Measurements from ENCODE around the gene STOML2. TPM values are rescaled to one million over a fixed set of nuclear protein-coding genes. Genes with fewer than 3 reads are reported as not detected.

The STOML2 gene
- total RNA-seq, 1 experiment from 2014 or later, result 192 TPM

GRCh38 chr9:35135988-35136387 is 33.1 kb upstream of the STOML2 start:
- Histone ChIP-seq H2BK12ac (ENCODE audit: insufficient read length, low read depth, low read length) (no peak overlapping the region), H4K8ac (replicated peaks; ENCODE audit: insufficient read length, low read depth, low read length) (no peak overlapping the region), H3K23ac (ENCODE audit: insufficient read length, low read depth, low read length) (no peak overlapping the region), H3K27ac (ENCODE audit: insufficient read length, low read depth, low read length) (no peak overlapping the region), H4K20me1 (ENCODE audit: control insufficient read depth, insufficient read depth, insufficient read length) (no peaks in the 10 kb centered on the region), H4K5ac (ENCODE audit: insufficient read length, low read depth, low read length) (no peak overlapping the region), H3K23me2 (ENCODE audit: insufficient read length, low read depth, low read length, poor library complexity, severe bottlenecking) (no peaks in the 10 kb centered on the region), H2BK5ac (ENCODE audit: insufficient read length, low read length) (no peak overlapping the region), H3K18ac (ENCODE audit: insufficient read length, low read depth, low read length) (no peak overlapping the region), H3K4ac (ENCODE audit: low read depth, low read length) (no peak overlapping the region), H3K4me1 (ENCODE audit: insufficient read depth, low read length) (no peaks in the 10 kb centered on the region), H3K79me1 (ENCODE audit: insufficient read depth, low read depth, low read length, poor library complexity, severe bottlenecking) (no peaks in the 10 kb centered on the region), H3K4me2 (ENCODE audit: insufficient read depth, insufficient read length, low read length) (no peak overlapping the region), H2BK20ac (ENCODE audit: low read depth, low read length, poor library complexity, severe bottlenecking) (no peak overlapping the region), H3T11ph (ENCODE audit: low read length) (no peak overlapping the region), H3K79me2 (ENCODE audit: insufficient read depth, low read length) (no peaks in the 10 kb centered on the region), H3K27me3 (ENCODE audit: insufficient read depth, low read length) (no peaks in the 10 kb centered on the region), H3K56ac (ENCODE audit: insufficient read length, low read depth, low read length) (no peak overlapping the region), H2BK15ac (ENCODE audit: low read depth, low read length) (no peak overlapping the region), H4K91ac (ENCODE audit: insufficient read length, low read depth, low read length) (no peak overlapping the region), H2AK5ac (ENCODE audit: insufficient read length, low read length) (no peak overlapping the region), H3K9ac (ENCODE audit: extremely low read depth, insufficient read length, low read length) (no peak overlapping the region), H2BK120ac (ENCODE audit: low read depth, low read length, poor library complexity, severe bottlenecking) (no peak overlapping the region), H3K9me3 (ENCODE audit: control insufficient read depth, low read depth, low read length) (peaks cover 6% of the 10 kb centered on the region), H2AFZ (ENCODE audit: low read length) (no peak overlapping the region), H3K14ac (ENCODE audit: insufficient read depth, low read length) (no peak overlapping the region)
- WGBS (ENCODE audit: extremely low coverage, insufficient read length, low lambda C conversion rate), result no CpG with 5 or more reads among the region's 7 CpGs
- no peak overlapping the region for H3K4me3 Mint-ChIP-seq
- H3K27me3 Mint-ChIP-seq (ENCODE audit: low read depth), result peaks cover 7% of the 10 kb centered on the region
- no peak overlapping the region for H3K27ac Mint-ChIP-seq
- H3K9me3 Mint-ChIP-seq, result peaks cover 37 to 48% of the 10 kb centered on the region in 2 experiments
- H3K4me1 Mint-ChIP-seq, result peaks cover 0 to 5% of the 10 kb centered on the region in 2 experiments; a peak in 2 of 4 replicates
- no peak for TF ChIP-seq CTCF (conservative IDR thresholded peaks at IDR 0.05)
- no peak for DNase-seq
- H3K36me3 Mint-ChIP-seq (ENCODE audit: insufficient read depth in 1 of 3, low read depth in 3 of 3), result peaks cover 5 to 10% (median 9%) of the 10 kb centered on the region in 3 experiments; a peak in 6 of 7 replicates

Data from H9 (cell line).